Measurements from ENCODE around the gene PLOD3.

Gene PLOD3

DNA sequence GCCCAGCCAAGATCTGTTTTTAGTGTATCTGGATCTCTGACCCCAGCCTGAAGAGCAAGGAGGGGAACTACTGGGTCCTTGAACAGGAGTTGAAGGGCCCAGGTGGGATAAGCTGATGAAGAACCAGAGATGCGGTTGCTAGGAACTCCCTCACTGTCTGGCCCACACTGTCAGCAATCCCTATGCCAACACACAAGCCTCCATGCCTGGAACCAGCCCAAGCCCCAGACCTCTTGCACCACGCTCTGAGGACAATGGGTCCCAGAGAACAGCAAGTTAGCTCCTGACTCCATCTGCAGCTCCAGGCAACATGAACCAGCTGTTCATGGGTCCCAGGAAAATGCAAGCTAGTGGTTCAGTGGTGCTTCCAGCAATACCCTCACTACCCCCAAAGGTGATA, 39.7 kb downstream of the PLOD3 start:
- ATAC-seq: no peak

DNA sequence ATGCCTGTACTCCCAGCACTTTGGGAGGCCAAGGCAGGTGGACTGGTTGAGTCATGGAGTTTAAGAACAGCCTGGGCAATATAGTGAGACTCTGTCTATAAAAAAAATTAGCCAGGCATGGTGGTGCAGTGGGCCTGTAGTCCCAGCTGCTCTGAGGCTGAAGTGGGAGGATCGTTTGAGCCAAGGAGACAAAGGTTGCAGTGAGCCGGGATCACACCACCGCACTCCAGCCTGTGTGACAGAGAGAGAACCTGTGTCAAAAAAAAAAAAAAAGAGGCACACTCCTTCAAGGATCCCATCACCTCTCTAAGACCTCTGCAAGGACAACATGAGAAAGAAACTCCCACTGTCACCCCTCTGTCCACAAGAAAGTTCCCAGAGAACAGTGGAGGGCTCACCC, 41.7 kb downstream of the PLOD3 start:
- no peak for ATAC-seq

DNA sequence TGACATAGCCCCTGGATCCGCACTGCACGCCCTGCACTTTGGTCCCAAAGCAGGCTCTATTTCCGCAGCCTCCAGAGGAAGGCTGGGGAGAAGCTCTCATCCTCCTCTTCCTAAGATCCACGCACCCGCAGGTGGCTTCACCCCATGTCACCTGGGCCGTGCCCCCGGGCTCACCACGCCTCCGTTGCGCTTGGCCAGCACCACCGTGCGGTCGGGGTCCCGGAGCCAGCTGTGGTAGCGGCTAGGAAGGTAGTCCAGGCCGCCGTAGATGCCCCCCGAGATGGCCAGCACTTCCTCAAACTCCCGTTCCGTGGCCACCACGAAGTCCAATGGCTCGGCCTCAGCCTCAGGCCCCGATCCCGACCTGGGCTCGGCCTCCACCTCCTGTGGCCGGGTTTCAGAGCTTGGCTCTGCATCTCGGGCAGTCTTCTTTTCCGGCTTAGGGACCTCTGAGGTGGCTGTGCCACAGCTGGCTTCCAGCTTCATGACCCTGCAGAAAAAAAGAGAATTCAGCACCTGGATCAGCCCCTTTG, 43.0 kb downstream of the PLOD3 start:
- ATAC-seq: no peak

- peak; percentile 53 to 64 for ATAC-seq
These were observed 43.6 kb downstream of the PLOD3 start for GRCh38 chr7:101173752-101174244.

- ATAC-seq: no peak
These were observed 44.3 kb downstream of the PLOD3 start for GRCh38 chr7:101172854-101173751.

DNA sequence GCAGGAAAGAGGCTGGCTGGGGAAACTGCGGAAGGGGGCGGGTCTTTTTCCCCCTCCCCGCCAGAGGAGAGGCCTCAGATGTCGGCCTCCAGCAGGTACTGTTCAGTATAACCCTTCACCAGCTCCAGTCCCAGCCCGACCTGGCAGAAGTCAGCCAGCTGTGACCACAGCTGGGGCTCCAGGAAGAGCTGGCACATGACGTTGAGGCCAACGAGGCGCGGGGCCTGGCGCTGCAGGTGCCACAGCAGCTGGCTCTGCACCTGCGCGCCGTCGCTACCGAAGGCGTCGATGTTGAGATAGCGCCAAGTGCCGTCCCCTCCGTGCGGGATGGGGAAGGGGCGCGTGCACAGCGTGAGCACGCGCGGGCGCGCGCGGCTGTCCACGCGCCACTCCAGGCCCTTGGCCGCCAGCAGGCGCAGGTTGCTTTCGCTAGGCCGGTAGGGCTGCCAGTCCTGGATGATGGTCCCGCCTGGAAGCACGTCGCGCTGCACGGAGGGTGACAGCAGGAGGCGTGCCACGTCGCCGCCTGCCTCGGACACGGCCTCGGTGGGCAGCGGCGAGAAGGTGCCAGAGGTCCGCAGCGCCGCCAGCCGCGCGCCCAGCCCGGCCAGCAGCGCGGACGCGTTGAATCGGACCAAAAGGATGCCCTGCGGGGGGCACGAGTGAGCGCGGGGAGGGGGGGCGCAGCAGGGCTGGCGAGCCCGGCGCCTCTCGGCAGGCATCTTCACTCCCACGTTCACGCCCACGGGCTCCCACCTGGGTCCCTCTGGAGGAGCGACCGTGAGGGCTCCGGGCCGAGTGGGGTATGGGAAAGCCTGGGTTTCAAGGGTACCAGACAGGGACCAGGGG, 45.2 kb downstream of the PLOD3 start:
- no peak for ATAC-seq

GRCh38 chr7:101171442-101171837, 45.9 kb downstream of the PLOD3 start:
- ATAC-seq: no peak

DNA sequence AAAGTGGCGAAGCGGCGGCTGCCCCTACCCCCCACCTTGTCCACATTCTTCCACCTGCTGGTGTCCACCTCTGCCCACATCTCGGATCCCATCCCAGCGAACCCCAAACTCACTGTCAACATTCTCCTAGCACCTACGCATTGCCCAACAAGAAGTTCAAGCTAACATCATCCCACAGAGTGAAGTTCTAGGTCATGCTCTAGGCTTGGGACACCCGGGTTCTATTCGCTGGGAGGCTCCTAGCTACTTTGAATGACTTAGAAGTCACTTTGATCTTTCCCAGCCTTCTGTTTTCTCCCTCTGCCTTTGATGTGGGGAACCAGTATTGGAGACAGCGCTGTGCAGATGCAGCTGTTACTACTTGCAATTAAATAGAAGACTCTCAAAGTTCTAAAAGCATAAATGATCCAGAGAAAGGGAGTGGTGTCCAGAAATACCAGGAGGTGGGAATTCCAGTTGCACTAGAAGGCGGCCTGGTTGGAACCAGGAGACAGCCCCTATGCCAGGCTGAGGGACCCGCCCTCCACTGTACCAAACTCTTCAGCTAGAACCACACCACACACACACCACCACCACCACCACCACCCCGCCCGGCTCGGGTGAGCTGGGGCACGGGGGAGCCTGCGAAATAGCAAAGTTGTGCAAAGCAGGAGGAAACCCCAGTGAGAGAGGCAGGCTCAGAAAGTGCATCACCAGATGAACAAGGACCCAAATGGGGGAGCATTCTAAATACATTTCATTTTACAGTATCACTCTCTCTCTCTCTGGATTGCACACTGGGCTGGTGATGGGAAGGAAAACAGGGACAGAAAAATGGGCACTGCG, 46.6 kb downstream of the PLOD3 start:
- no peak for ATAC-seq

DNA sequence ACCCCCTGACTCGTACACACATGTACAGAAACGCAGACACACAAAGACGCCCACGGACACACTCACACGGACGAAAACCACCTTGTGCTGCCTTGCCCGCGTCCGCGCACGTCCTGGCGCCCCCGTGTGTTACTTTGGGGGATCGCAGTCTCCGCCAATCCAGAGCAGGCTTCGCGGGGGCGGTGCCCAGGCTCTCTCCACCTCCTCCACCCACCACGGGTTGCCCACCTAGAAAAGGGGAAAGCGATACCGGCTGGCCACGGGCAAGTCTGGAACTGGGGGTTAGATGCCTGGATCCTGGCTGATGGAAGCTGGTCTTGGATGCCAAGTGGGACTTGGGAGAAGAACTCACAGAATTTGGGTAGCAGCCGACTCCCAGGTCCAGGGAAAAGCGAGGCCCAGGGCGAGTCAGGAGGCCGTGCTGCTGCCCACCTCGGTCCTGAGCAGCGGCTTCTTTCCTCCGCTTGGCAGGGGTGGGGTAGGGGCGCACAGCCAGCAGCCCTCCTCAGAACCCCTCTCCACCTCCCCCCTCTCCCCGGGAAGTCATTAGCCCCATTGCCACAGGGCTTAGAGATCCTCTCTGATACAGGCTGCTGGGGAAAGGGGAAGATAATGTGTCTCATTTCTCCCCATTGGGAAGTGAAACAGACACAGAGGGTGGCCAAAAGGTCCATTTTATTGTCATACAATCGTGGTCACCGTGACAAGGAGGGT, 47.4 kb downstream of the PLOD3 start:
- peak; percentile 42 to 53 for ATAC-seq

GRCh38 chr7:101169110-101169837, 48.1 kb downstream of the PLOD3 start:
- no peak for ATAC-seq

GRCh38 chr7:101168412-101169049, 48.9 kb downstream of the PLOD3 start:
- no peak for ATAC-seq

DNA sequence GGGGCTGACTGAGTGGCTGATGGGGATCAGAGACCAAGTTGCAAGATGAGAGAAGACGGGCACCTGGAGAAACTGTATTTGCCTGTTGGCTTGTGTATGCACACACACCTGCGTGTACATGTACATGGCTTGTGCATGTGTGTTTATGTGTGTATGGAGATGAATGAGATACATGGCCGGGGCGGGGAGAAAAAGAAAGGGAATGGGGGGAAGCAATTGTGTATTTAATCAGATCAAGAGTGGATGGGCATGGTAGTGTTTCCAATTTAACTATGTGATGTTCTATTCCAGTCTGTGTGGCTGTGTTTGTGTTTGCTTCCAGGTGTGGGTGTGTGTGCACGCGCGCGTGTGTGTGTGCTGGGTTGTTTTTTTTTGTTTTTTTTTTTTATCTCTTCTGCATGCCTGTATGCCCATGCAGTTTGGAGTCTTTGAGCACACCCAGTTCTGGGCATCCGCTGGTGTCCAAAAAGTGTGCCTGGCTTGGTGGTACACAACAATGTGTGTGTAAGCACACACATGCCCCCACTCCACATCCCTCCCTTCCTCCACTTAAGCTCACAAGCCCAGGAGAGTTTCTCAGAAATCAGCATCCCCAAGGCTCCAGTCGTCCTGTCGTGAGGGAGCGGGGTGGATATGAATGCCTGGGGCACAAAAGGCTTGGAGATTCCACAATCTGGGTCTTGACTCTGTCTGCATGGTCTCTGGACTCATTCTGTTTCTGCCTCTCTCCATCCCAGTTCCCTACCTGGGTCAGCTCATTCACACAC, 49.6 kb downstream of the PLOD3 start:
- no peak for ATAC-seq

GRCh38 chr7:101166909-101167644, 50.3 kb downstream of the PLOD3 start:
- no peak for ATAC-seq

DNA sequence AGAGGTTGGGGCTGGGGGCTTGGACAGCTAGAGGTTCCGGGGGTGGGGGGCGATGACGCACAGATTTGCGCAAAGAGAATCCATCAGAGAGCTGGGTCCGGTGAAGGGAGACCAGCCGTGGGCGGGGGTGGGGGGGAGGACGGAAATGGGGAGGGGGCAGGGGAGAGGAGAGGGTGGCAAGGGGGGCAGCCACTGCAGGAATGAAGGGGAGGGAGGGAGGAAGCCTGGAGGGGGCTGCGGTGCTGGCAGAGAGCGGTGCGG, 50.8 kb downstream of the PLOD3 start:
- ATAC-seq: no peak

- no peak for ATAC-seq
These were observed 51.3 kb downstream of the PLOD3 start for GRCh38 chr7:101165958-101166647.

GRCh38 chr7:101165075-101165957, 52.1 kb downstream of the PLOD3 start, which contains the start of gene VGF:
VGF (minus strand) TSS chr7:101165569; CDS start chr7:101164843, 726 bp downstream.
- ATAC-seq: peak; percentile 83 to 85

- ATAC-seq: no peak
These were observed 53.1 kb downstream of the PLOD3 start for GRCh38 chr7:101164071-101164840.

Measured in activated CD4-positive, CD25-positive, alpha-beta regulatory T cell treated with anti-CD3 and anti-CD28 coated beads, Interleukin-2, amount 50 U/mL, for 24 hours (primary cell).